ENCODE data around the gene LTBP3. TPM values are rescaled to one million over a fixed set of nuclear protein-coding genes. Genes with fewer than 3 reads are reported as not detected.
A peak's percentile ranks its signal among the peaks of the same experiment; 100 is the strongest.

Gene LTBP3
- total and polyA plus RNA-seq, 9 of the 15 experiments (the other 6 are each of a cell fraction or from before 2014, with no cell fraction given), result 0.06 to 20.5 (median 4.8) TPM

DNA sequence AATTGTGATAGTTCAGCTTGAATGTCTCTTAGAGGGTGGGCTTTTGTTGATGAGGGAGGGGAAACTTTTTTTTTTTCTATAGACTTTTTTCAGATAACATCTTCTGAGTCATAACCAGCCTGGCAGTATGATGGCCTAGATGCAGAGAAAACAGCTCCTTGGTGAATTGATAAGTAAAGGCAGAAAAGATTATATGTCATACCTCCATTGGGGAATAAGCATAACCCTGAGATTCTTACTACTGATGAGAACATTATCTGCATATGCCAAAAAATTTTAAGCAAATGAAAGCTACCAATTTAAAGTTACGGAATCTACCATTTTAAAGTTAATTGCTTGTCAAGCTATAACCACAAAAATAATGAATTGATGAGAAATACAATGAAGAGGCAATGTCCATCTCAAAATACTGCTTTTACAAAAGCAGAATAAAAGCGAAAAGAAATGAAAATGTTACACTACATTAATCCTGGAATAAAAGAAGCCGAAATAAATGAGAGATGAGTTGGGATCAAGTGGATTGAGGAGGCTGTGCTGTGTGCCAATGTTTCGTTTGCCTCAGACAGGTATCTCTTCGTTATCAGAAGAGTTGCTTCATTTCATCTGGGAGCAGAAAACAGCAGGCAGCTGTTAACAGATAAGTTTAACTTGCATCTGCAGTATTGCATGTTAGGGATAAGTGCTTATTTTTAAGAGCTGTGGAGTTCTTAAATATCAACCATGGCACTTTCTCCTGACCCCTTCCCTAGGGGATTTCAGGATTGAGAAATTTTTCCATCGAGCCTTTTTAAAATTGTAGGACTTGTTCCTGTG is 55.4 kb downstream of the LTBP3 start (continued):
- TF ChIP-seq MNT (conservative IDR thresholded peaks at IDR 0.05) (0 out of 4 replicates have a peak, but pooled peaks have one; percentile 33 to 34), GTF2F1 (IDR thresholded peaks at IDR 0.05; ENCODE audit: low read depth, low read length) (peak; percentile 31; the same call in 1 of the 2 replicates), BCL6 (CRISPR knock-in tag; IDR thresholded peaks at IDR 0.05) (peak; percentile 40; the same call in 1 of the 2 replicates), KAT2B (IDR thresholded peaks at IDR 0.05; ENCODE audit: low read depth, low read length) (no peak), POLR2AphosphoS2 (IDR thresholded peaks at IDR 0.05; ENCODE audit: low read length) (peak; percentile 97), PATZ1 (CRISPR knock-in tag; IDR thresholded peaks at IDR 0.05; ENCODE audit: borderline replicate concordance) (no peak), LEF1 (IDR thresholded peaks at IDR 0.05) (no peak), ZNF644 (tag; IDR thresholded peaks at IDR 0.05; ENCODE audit: low read depth) (0 out of 2 replicates have a peak, but pooled peaks have one; percentile 10), TEAD2 (tag; IDR thresholded peaks at IDR 0.05) (no peak), ADNP (tag; IDR thresholded peaks at IDR 0.05) (no peak), PYGO2 (tag; IDR thresholded peaks at IDR 0.05) (no peak), SNRNP70 (optimal IDR thresholded peaks at IDR 0.05; ENCODE audit: low read depth, low read length) (peak; percentile 19), HIVEP1 (CRISPR knock-in tag; IDR thresholded peaks at IDR 0.05) (no peak), ZNF311 (CRISPR knock-in tag; IDR thresholded peaks at IDR 0.05) (no peak), SUPT5H (IDR thresholded peaks at IDR 0.05) (peak; percentile 95), NCOR1 (IDR thresholded peaks at IDR 0.05) (peak; percentile 60), NCOA2 (IDR thresholded peaks at IDR 0.05; ENCODE audit: partially characterized antibody in 2 of 2) (no peak), XRCC5 (IDR thresholded peaks at IDR 0.05; ENCODE audit: low read depth, low read length) (0 out of 2 replicates have a peak, but pooled peaks have one; percentile 56)
- TF ChIP-seq, protein P1, sequence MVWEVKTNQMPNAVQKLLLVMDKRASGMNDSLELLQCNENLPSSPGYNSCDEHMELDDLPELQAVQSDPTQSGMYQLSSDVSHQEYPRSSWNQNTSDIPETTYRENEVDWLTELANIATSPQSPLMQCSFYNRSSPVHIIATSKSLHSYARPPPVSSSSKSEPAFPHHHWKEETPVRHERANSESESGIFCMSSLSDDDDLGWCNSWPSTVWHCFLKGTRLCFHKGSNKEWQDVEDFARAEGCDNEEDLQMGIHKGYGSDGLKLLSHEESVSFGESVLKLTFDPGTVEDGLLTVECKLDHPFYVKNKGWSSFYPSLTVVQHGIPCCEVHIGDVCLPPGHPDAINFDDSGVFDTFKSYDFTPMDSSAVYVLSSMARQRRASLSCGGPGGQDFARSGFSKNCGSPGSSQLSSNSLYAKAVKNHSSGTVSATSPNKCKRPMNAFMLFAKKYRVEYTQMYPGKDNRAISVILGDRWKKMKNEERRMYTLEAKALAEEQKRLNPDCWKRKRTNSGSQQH (CRISPR knock-in tag; IDR thresholded peaks at IDR 0.05), result peak; percentile 97
- TF ChIP-seq, protein P2, sequence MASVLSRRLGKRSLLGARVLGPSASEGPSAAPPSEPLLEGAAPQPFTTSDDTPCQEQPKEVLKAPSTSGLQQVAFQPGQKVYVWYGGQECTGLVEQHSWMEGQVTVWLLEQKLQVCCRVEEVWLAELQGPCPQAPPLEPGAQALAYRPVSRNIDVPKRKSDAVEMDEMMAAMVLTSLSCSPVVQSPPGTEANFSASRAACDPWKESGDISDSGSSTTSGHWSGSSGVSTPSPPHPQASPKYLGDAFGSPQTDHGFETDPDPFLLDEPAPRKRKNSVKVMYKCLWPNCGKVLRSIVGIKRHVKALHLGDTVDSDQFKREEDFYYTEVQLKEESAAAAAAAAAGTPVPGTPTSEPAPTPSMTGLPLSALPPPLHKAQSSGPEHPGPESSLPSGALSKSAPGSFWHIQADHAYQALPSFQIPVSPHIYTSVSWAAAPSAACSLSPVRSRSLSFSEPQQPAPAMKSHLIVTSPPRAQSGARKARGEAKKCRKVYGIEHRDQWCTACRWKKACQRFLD (CRISPR knock-in tag; IDR thresholded peaks at IDR 0.05), result no peak
- TF ChIP-seq, protein P3, sequence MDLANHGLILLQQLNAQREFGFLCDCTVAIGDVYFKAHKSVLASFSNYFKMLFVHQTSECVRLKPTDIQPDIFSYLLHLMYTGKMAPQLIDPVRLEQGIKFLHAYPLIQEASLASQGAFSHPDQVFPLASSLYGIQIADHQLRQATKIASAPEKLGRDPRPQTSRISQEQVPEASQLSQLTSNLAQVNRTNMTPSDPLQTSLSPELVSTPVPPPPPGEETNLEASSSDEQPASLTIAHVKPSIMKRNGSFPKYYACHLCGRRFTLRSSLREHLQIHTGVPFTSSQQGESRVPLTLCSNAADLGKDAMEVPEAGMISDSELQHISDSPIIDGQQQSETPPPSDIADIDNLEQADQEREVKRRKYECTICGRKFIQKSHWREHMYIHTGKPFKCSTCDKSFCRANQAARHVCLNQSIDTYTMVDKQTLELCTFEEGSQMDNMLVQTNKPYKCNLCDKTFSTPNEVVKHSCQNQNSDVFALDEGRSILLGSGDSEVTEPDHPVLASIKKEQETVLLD (IDR thresholded peaks at IDR 0.05), result no peak
